Hepatic stellate cell (primary cell): ENCODE data around the gene CNTNAP5.

Experiments used
- DNase-seq: peaks from one replicate; pipeline ENCODE4 v3.0.0; 2011; ENCODE audit warnings: low spot score

CNTNAP5 gene

GRCh38 chr2:124559236-124559635 is 534.1 kb downstream of the CNTNAP5 start:
- DNase-seq: no peak

DNA sequence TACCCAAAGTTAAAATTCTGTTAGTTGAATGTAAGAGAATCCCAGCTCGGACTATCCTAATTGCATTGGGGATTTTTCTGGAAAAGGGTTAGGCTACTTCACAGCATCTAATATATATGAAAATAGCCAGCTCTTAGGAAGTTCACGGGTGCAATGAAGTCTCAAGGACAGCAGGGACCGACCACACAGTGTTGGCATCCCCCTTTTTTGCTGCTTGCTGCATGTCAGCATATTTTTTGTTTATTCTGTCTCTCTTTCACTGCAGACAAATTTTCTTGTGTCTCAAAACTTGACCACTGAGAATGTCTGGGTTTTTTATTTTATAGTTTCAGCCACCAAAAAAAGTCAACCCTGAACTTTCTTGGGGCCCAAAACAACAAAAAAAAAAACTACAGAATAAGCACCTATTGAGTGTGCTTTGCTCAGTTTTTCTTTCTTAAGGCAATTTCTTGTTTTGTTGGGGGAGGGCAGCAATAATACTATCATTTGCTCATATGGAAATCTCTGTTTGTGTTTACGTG is 535.6 kb downstream of the CNTNAP5 start:
- no peak for DNase-seq

DNA sequence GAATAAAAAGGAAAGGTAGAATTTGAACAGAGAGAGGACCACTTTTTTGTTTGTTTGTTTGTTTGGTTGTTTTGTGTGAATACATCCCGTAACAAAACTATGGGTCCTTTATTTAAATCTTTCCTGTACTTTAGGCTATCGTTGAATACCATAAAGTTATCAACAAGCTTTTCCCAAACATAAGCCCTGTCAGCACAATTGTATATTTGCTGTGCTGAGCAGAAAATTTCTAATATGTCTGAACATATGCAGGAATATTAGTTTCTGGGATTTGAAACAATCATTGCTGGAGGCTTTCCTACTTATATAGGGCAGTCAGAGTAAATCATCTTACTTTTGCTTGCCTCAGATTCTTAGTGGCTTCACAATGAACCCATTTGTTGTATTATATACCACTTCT is 536.4 kb downstream of the CNTNAP5 start:
- DNase-seq: no peak

DNA sequence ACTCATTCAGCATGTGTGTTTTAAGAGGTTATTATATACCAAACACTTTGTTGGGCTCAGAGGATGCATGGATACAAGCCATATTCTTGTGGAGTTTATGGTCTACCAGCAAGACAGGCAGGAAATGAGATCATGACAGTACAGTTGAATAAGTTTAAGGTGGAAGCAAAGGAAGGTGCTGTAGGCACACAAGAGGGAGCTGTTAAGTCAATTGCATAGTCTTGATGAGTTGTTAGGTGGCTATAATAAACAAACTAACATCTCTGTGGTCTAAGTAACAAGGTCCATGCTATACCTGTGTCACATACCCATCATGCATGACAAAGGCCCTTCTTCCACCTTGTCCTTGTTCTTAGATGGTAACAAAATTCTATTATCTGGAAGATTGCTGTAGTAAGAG is 538.3 kb downstream of the CNTNAP5 start:
- DNase-seq: no peak

DNA sequence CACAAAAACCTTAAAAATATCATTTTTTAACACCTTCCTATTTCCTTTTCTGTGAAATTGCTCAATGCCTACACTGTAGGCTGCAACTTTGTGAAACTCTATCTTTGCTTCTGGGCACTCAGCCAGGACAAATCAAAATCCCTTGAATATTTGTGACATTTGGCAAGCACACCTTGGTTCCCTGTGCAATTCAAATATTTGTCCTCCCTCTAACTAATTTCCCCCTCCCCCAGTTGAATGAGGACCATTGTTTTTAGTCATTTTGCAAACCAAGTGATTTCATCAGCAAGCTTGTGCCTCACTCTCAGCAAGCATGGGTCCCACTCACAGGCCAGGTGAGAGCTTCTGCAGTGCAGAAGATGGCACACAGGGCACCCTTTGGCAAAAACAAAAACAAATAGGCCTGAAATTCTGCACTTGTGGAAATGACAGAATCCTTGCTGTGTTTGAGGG is 541.5 kb downstream of the CNTNAP5 start:
- DNase-seq: no peak

- DNase-seq: no peak
Observed at GRCh38 chr2:124570872-124571271, 545.8 kb downstream of the CNTNAP5 start.

GRCh38 chr2:124571836-124572235 is 546.7 kb downstream of the CNTNAP5 start:
- DNase-seq: no peak

DNA sequence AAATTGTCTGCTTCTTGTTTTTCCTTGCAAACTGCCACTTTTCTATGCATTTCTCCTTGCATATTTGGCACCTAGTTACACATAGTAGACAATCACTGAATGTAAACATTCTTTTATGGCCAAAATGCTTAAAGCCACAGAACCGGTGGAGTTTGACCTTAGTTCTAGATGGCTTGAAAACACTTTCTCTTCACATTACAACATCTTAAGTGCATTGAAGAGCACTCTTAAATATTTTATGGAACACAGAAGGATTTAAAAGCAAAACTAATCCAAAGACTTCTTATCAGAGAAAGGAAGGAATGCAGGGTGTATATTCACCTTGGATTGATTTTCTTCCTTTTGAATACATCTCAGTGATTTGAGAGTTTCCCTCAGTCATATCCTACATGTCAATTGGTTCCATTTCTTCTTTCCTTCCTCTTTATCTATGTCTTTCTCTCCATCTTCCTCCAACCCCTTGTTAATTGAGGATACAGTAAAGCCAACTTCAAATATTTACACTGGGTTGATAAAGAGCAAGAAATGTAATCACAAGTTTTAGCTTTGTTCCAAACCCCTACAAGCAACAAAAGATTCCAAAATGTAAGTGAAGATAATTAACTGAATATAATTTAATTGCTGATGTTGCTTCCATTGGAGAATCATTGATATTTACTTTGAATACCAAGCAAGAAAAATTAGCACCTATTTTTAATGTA is 548.0 kb downstream of the CNTNAP5 start:
- DNase-seq: no peak

DNA sequence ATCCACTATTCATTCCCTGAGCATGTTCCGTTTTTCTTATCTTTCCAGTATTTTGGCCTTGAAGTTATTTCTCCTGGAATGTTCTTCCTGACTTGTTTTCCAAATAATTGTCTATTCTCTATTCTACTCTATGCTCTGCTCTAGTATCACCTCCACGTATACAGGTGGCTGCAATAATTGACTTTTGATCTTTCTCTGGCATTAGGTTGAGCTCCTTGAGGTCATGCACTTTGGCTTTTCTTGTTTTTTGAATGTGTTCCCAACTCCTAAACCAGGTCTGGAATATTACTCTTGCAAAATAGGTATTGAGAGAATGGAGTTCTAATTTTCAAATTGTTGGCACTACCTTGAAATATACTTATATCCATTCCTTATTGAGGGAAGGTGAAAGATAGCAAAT is 550.4 kb downstream of the CNTNAP5 start:
- no peak for DNase-seq

DNA sequence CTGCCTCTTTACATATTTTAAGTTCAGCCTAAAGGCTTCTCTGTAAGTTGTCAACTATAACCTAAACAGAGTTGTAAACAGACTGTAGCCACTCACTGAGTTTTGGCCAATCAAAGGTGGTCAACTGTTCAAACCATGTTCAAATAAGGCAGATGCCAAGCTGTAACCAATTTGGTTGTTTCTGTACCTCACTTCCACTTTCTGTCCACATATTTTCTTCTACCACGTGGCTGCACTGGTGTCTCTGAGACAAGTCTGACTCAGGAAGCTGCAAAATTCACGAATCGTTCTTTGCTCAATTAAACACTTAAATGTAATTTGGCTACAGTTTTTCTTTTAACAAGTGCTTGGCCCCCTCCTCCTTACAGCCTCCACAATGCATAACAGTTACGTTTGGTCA is 555.2 kb downstream of the CNTNAP5 start:
- DNase-seq: no peak

- DNase-seq: no peak
Observed at GRCh38 chr2:124582387-124582786, 557.3 kb downstream of the CNTNAP5 start.

- no peak for DNase-seq
Observed at GRCh38 chr2:124584615-124585014, 559.5 kb downstream of the CNTNAP5 start.

GRCh38 chr2:124585277-124585676 is 560.2 kb downstream of the CNTNAP5 start:
- no peak for DNase-seq

- DNase-seq: no peak
Observed at GRCh38 chr2:124586210-124586609, 561.1 kb downstream of the CNTNAP5 start.

GRCh38 chr2:124586835-124587234 is 561.7 kb downstream of the CNTNAP5 start:
- no peak for DNase-seq

DNA sequence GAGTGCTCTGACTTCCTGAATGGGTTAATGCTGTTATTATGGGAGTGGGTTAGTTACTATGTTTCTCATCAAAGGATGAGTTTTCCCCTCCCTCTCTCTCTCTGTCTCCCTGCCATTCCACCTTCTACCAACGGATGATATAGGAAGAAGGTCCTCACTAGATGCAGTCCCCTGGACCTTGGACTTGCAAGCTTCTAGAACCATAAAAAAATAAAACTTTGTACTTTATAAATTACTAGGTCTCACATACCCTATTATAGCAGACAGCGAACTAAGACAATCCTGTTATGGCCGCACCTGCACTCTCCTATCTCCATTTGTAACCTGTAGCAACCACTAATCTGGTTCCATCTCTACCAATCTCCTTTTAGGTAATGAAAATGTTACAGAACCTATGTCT is 564.9 kb downstream of the CNTNAP5 start:
- no peak for DNase-seq

GRCh38 chr2:124602759-124603158 is 577.7 kb downstream of the CNTNAP5 start:
- no peak for DNase-seq

- no peak for DNase-seq
Observed at GRCh38 chr2:124604940-124605339, 579.9 kb downstream of the CNTNAP5 start.

GRCh38 chr2:124607679-124608078 is 582.6 kb downstream of the CNTNAP5 start:
- DNase-seq: no peak

- no peak for DNase-seq
Observed at GRCh38 chr2:124609667-124610066, 584.6 kb downstream of the CNTNAP5 start.

DNA sequence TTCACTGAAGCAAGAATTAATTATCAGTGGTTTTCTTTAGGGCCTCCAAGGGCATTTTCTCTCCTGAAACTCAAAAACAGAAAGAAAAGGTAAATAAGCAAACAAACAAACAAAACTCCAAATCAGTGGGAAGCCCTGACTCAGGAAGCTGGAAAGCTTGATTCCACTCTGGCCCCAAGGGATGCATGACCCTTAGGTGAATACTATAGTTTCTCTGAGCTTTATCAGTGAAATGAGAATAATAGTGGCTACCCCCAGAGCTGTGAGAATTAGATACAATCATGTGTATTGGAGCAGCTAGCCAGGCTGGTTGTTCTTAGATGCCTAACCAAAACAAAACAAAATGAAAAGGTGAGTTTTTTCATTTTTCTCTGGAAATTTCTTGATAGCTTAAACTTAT is 585.1 kb downstream of the CNTNAP5 start:
- DNase-seq: no peak

GRCh38 chr2:124610866-124611265 is 585.8 kb downstream of the CNTNAP5 start:
- DNase-seq: no peak

- DNase-seq: no peak
Observed at GRCh38 chr2:124623560-124623959, 598.5 kb downstream of the CNTNAP5 start.

GRCh38 chr2:124625561-124625960 is 600.5 kb downstream of the CNTNAP5 start:
- no peak for DNase-seq
